GM21360 (cell line): ENCODE results near the gene PRTN3.
"Not testable (repeated sequence)": the region's sequence is repeated elsewhere in the genome, so short reads cannot be mapped to it uniquely, and the experiment has no call there.

ENCODE experiments used
- ATAC-seq: cut with Tn5 transposase; IDR thresholded peaks from one replicate; pipeline ENCODE4 v1.9.1; 2021; ENCODE audit warnings: mild to moderate bottlenecking, moderate library complexity; ENCODE audit not compliant: unreplicated experiment

The PRTN3 gene

GRCh38 chr19:843180-843835, 2.5 kb downstream of the PRTN3 start:
- no peak for ATAC-seq

- no peak for ATAC-seq
Observed at GRCh38 chr19:843836-844545, 3.2 kb downstream of the PRTN3 start.

GRCh38 chr19:844546-844971, 3.8 kb downstream of the PRTN3 start:
- no peak for ATAC-seq

- no peak for ATAC-seq
Observed at GRCh38 chr19:845707-846521, 5.1 kb downstream of the PRTN3 start.

GRCh38 chr19:848386-848921, 7.7 kb downstream of the PRTN3 start:
- ATAC-seq: no peak

- ATAC-seq: not testable (repeated sequence)
Observed at GRCh38 chr19:849195-849594, 8.4 kb downstream of the PRTN3 start.

GRCh38 chr19:850221-850978, 9.6 kb downstream of the PRTN3 start:
- no peak for ATAC-seq

- no peak for ATAC-seq
Observed at GRCh38 chr19:850979-851335, 10.2 kb downstream of the PRTN3 start.

- ATAC-seq: no peak
Observed at GRCh38 chr19:852136-853013, 11.6 kb downstream of the PRTN3 start, which contains the start of gene ELANE. Gene ELANE (plus strand): TSS chr19:852303. CDS start chr19:852329, 26 bp downstream.

GRCh38 chr19:853014-853585, 12.3 kb downstream of the PRTN3 start:
- no peak for ATAC-seq

GRCh38 chr19:853614-854220, 12.9 kb downstream of the PRTN3 start:
- ATAC-seq: not testable (repeated sequence)

GRCh38 chr19:854549-854948, 13.8 kb downstream of the PRTN3 start:
- ATAC-seq: no peak

- no peak for ATAC-seq
Observed at GRCh38 chr19:855142-855541, 14.3 kb downstream of the PRTN3 start.

- no peak for ATAC-seq
Observed at GRCh38 chr19:855566-856120, 14.8 kb downstream of the PRTN3 start.

- no peak for ATAC-seq
Observed at GRCh38 chr19:858284-858683, 17.5 kb downstream of the PRTN3 start.

GRCh38 chr19:858868-859843, 18.4 kb downstream of the PRTN3 start, which contains the start of gene CFD:
Gene CFD (plus strand): TSS chr19:859664. CDS start chr19:859690, 26 bp downstream.
- ATAC-seq: no peak

GRCh38 chr19:861141-861755, 20.4 kb downstream of the PRTN3 start:
- ATAC-seq: no peak
